SW 1271 (cell line): ENCODE measurements around the gene TPRN.

ENCODE experiments used
- DNase-seq, 2 experiments: peaks; one replicate each; lab custom pipeline; 2025; lab: John Stamatoyannopoulos, UW

TPRN gene

GRCh38 chr9:137236238-137236935 lies 35.8 kb upstream of the TPRN start:
- DNase-seq: peak; percentile 64 to 76

GRCh38 chr9:137235424-137236237 lies 35.1 kb upstream of the TPRN start:
- no peak for DNase-seq

GRCh38 chr9:137234758-137235423 lies 34.4 kb upstream of the TPRN start:
- no peak for DNase-seq

- no peak for DNase-seq
Observed at GRCh38 chr9:137234055-137234697, 33.6 kb upstream of the TPRN start.

- DNase-seq: no peak
Observed at GRCh38 chr9:137233143-137233980, 32.8 kb upstream of the TPRN start.

- no peak for DNase-seq
Observed at GRCh38 chr9:137232510-137232909, 32.0 kb upstream of the TPRN start.

GRCh38 chr9:137232101-137232500 lies 31.6 kb upstream of the TPRN start:
- DNase-seq: no peak

- DNase-seq: no peak
Observed at GRCh38 chr9:137231372-137232039, 31.0 kb upstream of the TPRN start.

GRCh38 chr9:137230705-137231371 lies 30.3 kb upstream of the TPRN start, which contains the start of gene SLC34A3:
Gene SLC34A3 (plus strand): TSS chr9:137230901. CDS start chr9:137231703, 802 bp downstream.
- no peak for DNase-seq

GRCh38 chr9:137229903-137230704 lies 29.6 kb upstream of the TPRN start:
- DNase-seq: no peak

GRCh38 chr9:137228968-137229896 lies 28.7 kb upstream of the TPRN start:
- no peak for DNase-seq

- DNase-seq: no peak
Observed at GRCh38 chr9:137228506-137228967, 28.0 kb upstream of the TPRN start.

- no peak for DNase-seq
Observed at GRCh38 chr9:137227853-137228505, 27.4 kb upstream of the TPRN start.

- peak in 1 of 2 experiments; percentile 72 for DNase-seq
Observed at GRCh38 chr9:137227054-137227852, 26.7 kb upstream of the TPRN start, which contains the start of gene RNF224. Gene RNF224 (plus strand): TSS chr9:137227502. CDS start chr9:137228336, 834 bp downstream.

GRCh38 chr9:137226338-137227053 lies 26.0 kb upstream of the TPRN start:
- DNase-seq: peak in 1 of 2 experiments; percentile 27
